HL-60 (cell line): ENCODE data around the gene KRTAP10-9.
"Not testable (repeated sequence)": the region's sequence is repeated elsewhere in the genome, so short reads cannot be mapped to it uniquely, and the experiment has no call there.

Experiments
- DNase-seq, 2 experiments: peaks; one replicate each; pipeline ENCODE4 v3.0.0-alpha.2; 2010 to 2020; ENCODE audit warnings: low read depth in 1 of 2, low spot score in 1 of 2
- H3K27ac ChIP-seq: fragments of 250-450 bp; sonication (Bioruptor Pico); replicated peaks from 2 replicates; pipeline ENCODE4 v1.5.1; 2020; ENCODE audit warnings: mild to moderate bottlenecking, moderate library complexity
- H3K27me3 ChIP-seq: fragments of 250-450 bp; sonication (Bioruptor Pico); 2 replicates; pipeline ENCODE4 v1.5.1; 2021; ENCODE audit warnings: mild to moderate bottlenecking, moderate library complexity; ENCODE audit not compliant: insufficient read depth, poor library complexity, severe bottlenecking
- H3K4me3 ChIP-seq: replicated peaks from 2 replicates; pipeline ENCODE4 v1.5.1; 2011; ENCODE audit warnings: mild to moderate bottlenecking, control low read depth, low read length; ENCODE audit not compliant: insufficient read depth
- CTCF ChIP-seq: IDR thresholded peaks from one replicate; pipeline ENCODE4 v1.5.1; 2011; ENCODE audit warnings: low read length, control low read depth, inconsistent platforms; ENCODE audit not compliant: insufficient read depth
- GABPA ChIP-seq: IDR thresholded peaks from 2 replicates; pipeline ENCODE4 v1.6.1; 2012; ENCODE audit warnings: low read depth
- POLR2AphosphoS5 ChIP-seq: IDR thresholded peaks from 2 replicates; pipeline ENCODE4 v1.6.1; 2012; ENCODE audit warnings: low read depth
- REST ChIP-seq: IDR thresholded peaks from 2 replicates; pipeline ENCODE4 v1.6.1; 2012; ENCODE audit warnings: low read depth; ENCODE audit not compliant: insufficient replicate concordance
- SPI1 ChIP-seq: IDR thresholded peaks from 2 replicates; pipeline ENCODE4 v1.6.1; 2012; ENCODE audit warnings: low read depth, mild to moderate bottlenecking, borderline replicate concordance

Gene KRTAP10-9

GRCh38 chr21:44623575-44623974 is 3.3 kb upstream of the KRTAP10-9 start:
- TF ChIP-seq GABPA = no peak
- no peak for TF ChIP-seq CTCF
- no peak for TF ChIP-seq POLR2AphosphoS5
- no peak for TF ChIP-seq SPI1
- TF ChIP-seq REST = no peak
- no peak overlapping the region for H3K27ac ChIP-seq
- DNase-seq = no peak
- H3K4me3 ChIP-seq = no peak overlapping the region
- no peaks in the 10 kb centered on the region for H3K27me3 ChIP-seq

GRCh38 chr21:44625756-44626155 is 1.1 kb upstream of the KRTAP10-9 start:
- H3K27ac ChIP-seq = no peak overlapping the region
- no peak for DNase-seq

GRCh38 chr21:44626262-44626661 is 631 bp upstream of the KRTAP10-9 start:
- Histone ChIP-seq H3K27me3 (no peaks in the 10 kb centered on the region), H3K27ac (no peak overlapping the region), H3K4me3 (no peak overlapping the region)
- TF ChIP-seq POLR2AphosphoS5 (no peak), CTCF (no peak), GABPA (no peak), SPI1 (no peak), REST (no peak)
- DNase-seq = no peak

More at GRCh38 chr21:44625756-44626155, 1.1 kb upstream of the KRTAP10-9 start:
- Histone ChIP-seq H3K27me3 (no peaks in the 10 kb centered on the region), H3K4me3 (no peak overlapping the region)
- TF ChIP-seq REST = no peak
- no peak for TF ChIP-seq SPI1
- no peak for TF ChIP-seq POLR2AphosphoS5
- no peak for TF ChIP-seq GABPA
- no peak for TF ChIP-seq CTCF

- not testable (repeated sequence) for H3K4me3 ChIP-seq, DNase-seq, H3K27me3 ChIP-seq, H3K27ac ChIP-seq
Observed at GRCh38 chr21:44627181-44627822, 409 bp downstream of the KRTAP10-9 start.

GRCh38 chr21:44627831-44628233 is 939 bp downstream of the KRTAP10-9 start:
- not testable (repeated sequence) for DNase-seq, H3K27me3 ChIP-seq, H3K4me3 ChIP-seq, H3K27ac ChIP-seq
